HepG2 (cell line): ENCODE data around the gene VIM. TPM values are rescaled to one million over a fixed set of nuclear protein-coding genes. Genes with fewer than 3 reads are reported as not detected.

ENCODE experiments used
- ATAC-seq: fragments of 200-7000 bp; cut with Tn5 transposase; 3 replicates; pipeline ENCODE4 v1.9.1; 2020; ENCODE audit warnings: mild to moderate bottlenecking, moderate library complexity
- BruUV-seq: library from RNA; stranded (reverse); fragments of 400-500 nt; replicated peaks from 2 replicates; lab custom pipeline; 2021; lab: Mats Ljungman, UMichigan
- CTCF ChIA-PET: fragments of 300-600 bp; formaldehyde crosslinking; extraction: SDS; loops from one replicate; lab custom pipeline; 2021; ENCODE audit warnings: low total read pairs, inconsistent platforms, low intra/inter-chr PET ratio; lab: Yijun Ruan, JAX
- POLR2A ChIA-PET: fragments of 350-600 bp; sonication (Branson Sonifier 250); formaldehyde crosslinking; loops from one replicate; lab custom pipeline; 2020; ENCODE audit warnings: antibody characterized with exemption, inconsistent platforms; lab: Yijun Ruan, JAX
- DNase-seq: peaks from one replicate; pipeline ENCODE4 v3.0.0-alpha.2; 2015; ENCODE audit warnings: low spot score
- FAIRE-seq: peaks from 3 replicates; lab custom pipeline; 2011; peaks lifted over from hg19 to GRCh38; lab: Jason Lieb, UNC
- H2AFZ ChIP-seq: one replicate; pipeline ENCODE4 v1.6.1; 2011; ENCODE audit warnings: low read length, inconsistent platforms
- H3K27ac ChIP-seq: fragments of 300-600 bp; 3 replicates; pipeline ENCODE4 v1.8.0; 2011; ENCODE audit warnings: mixed run types, mild to moderate bottlenecking, mixed read lengths, low read length, inconsistent platforms; ENCODE audit not compliant: insufficient read depth; ENCODE audit errors: extremely low read length
- H3K27me3 ChIP-seq, 2 experiments: fragments of 200-600 bp in 1 of 2; 2 replicates in 1 of 2; 3 replicates in 1 of 2; pipeline versions ENCODE4 v1.6.0 to v1.8.0; 2011; ENCODE audit warnings: low read length in 2 of 2, mild to moderate bottlenecking in 2 of 2, moderate library complexity in 2 of 2, inconsistent platforms in 1 of 2; ENCODE audit not compliant: insufficient read depth in 2 of 2, control insufficient read depth in 1 of 2
- H3K36me3 ChIP-seq, 2 experiments: fragments of 200-600 bp in 1 of 2; replicated peaks in 1 of 2; 2 replicates in 1 of 2; 3 replicates in 1 of 2; pipeline versions ENCODE4 v1.5.1 to v1.8.0; 2011; ENCODE audit warnings: low read length in 2 of 2, inconsistent platforms in 1 of 2; ENCODE audit not compliant: insufficient read depth in 2 of 2, control insufficient read depth in 1 of 2
- H3K4me1 ChIP-seq: 2 replicates; pipeline ENCODE4 v1.5.1; 2012; ENCODE audit warnings: low read length, inconsistent platforms; ENCODE audit not compliant: insufficient read depth
- H3K4me2 ChIP-seq: 2 replicates; pipeline ENCODE4 v1.6.0; 2011; ENCODE audit warnings: low read depth, low read length, inconsistent platforms
- H3K4me3 ChIP-seq, 3 experiments: fragments of 200-600 bp in 1 of 3; sonication (generic), shearing (Covaris generic) in 1 of 3; replicated peaks in 1 of 3; 2 replicates each; pipeline ENCODE4 v1.5.1; 2011 to 2016; ENCODE audit warnings: low read length in 3 of 3, inconsistent platforms in 2 of 3, low read depth in 2 of 3, mild to moderate bottlenecking in 2 of 3, control low read depth in 1 of 3, mixed read lengths in 1 of 3; ENCODE audit not compliant: insufficient read depth in 1 of 3
- H3K79me2 ChIP-seq: one replicate; pipeline ENCODE4 v1.6.1; 2011; ENCODE audit warnings: low read length, inconsistent platforms; ENCODE audit not compliant: insufficient read depth
- H3K9ac ChIP-seq: 2 replicates; pipeline ENCODE4 v1.6.0; 2011; ENCODE audit warnings: mild to moderate bottlenecking, low read depth, low read length, inconsistent platforms; ENCODE audit not compliant: insufficient read depth
- H3K9me3 ChIP-seq: 2 replicates; pipeline ENCODE4 v1.5.1; 2012; ENCODE audit warnings: mild to moderate bottlenecking, low read length
- H4K20me1 ChIP-seq: 2 replicates; pipeline ENCODE4 v1.6.0; 2011; ENCODE audit warnings: inconsistent platforms, mild to moderate bottlenecking, low read length, moderate library complexity; ENCODE audit not compliant: insufficient read depth
- CBX5 ChIP-seq: sonication (generic); formaldehyde crosslinking; IDR thresholded peaks from 2 replicates; pipeline ENCODE4 v1.4.0; 2020; ENCODE audit warnings: missing genetic modification reagents, borderline replicate concordance
- JUN ChIP-seq: sonication (generic); formaldehyde crosslinking; IDR thresholded peaks from 2 replicates; pipeline ENCODE4 v1.4.0; 2020; ENCODE audit warnings: mild to moderate bottlenecking, missing genetic modification reagents
- KAT7 ChIP-seq: IDR thresholded peaks from 2 replicates; pipeline ENCODE4 v1.6.1; 2018; ENCODE audit warnings: borderline replicate concordance, missing compliant biosample characterization
- SIN3A ChIP-seq: IDR thresholded peaks from 2 replicates; pipeline ENCODE4 v1.6.1; 2011; ENCODE audit warnings: low read depth, mild to moderate bottlenecking, control low read depth, low read length, borderline replicate concordance
- ZNF343 ChIP-seq: sonication (generic); formaldehyde crosslinking; IDR thresholded peaks from 2 replicates; pipeline ENCODE4 v1.4.0; 2020; ENCODE audit warnings: mild to moderate bottlenecking, missing genetic modification reagents
- ZNF616 ChIP-seq: sonication (generic); formaldehyde crosslinking; IDR thresholded peaks from 2 replicates; pipeline ENCODE4 v1.5.0; 2020; ENCODE audit warnings: low read depth, mild to moderate bottlenecking, missing genetic modification reagents
- ZNF879 ChIP-seq: sonication (generic); formaldehyde crosslinking; IDR thresholded peaks from 2 replicates; pipeline ENCODE4 v1.8.1; 2023; ENCODE audit warnings: missing genetic modification reagents
- WGBS: methylation state at CpG from one replicate; pipeline ENCODE4 v1.1.6; 2017; ENCODE audit warnings: low lambda C conversion rate; 5-methylcytosine and 5-hydroxymethylcytosine counted together
- in situ Hi-C: cut with HindIII; loops from 2 replicates; pipeline ENCODE4 v1.10.0; 2017; ENCODE audit warnings: low pct_unique_long_range_greater_than_20kb; ENCODE audit not compliant: extremely low pct_ligation_motif_present
- intact Hi-C: fragments of 100-400 bp; cut with micrococcal nuclease; formaldehyde crosslinking; loops from one replicate; pipeline ENCODE4 v1.10.0; 2022; ENCODE audit not compliant: unreplicated experiment
- polyA plus RNA-seq, 8 experiments: library from polyadenylated mRNA; depleted of rRNA in 3 of 8; stranded (reverse) in 7 of 8; unstranded in 1 of 8; fragments of >200 nt; fragmentation: Illumina TruSeq in 4 of 8; extraction: Trizol in 4 of 8; gene quantifications; 2 replicates each; pipeline versions ENCODE4 v1.2.1 to v1.2.3, GENCODE V29; 2011 to 2016; ENCODE audit warnings: low read depth in 4 of 8, missing spikeins in 1 of 8, mixed read lengths in 1 of 8; ENCODE audit not compliant: insufficient read depth in 1 of 8
- total RNA-seq, 5 experiments: library from RNA; depleted of rRNA; stranded (reverse); fragments of >200 nt; fragmentation: Illumina TruSeq; extraction: Trizol; gene quantifications; 2 replicates each; pipeline ENCODE4 v1.2.3, GENCODE V29; 2016; ENCODE audit warnings: low read depth in 1 of 5
- TF ChIP-seq, protein P1 (sequence below): sonication (generic); formaldehyde crosslinking; IDR thresholded peaks from 2 replicates; pipeline ENCODE4 v1.4.0; 2020; ENCODE audit warnings: mild to moderate bottlenecking, missing genetic modification reagents
- TF ChIP-seq, protein P2 (sequence below): sonication (generic); formaldehyde crosslinking; IDR thresholded peaks from 2 replicates; pipeline ENCODE4 v1.4.0; 2020; ENCODE audit warnings: missing genetic modification reagents

The VIM gene
- total and polyA plus RNA-seq, 2 of the 13 experiments (the other 11 are each of a cell fraction or from before 2014, with no cell fraction given), result not detected

DNA sequence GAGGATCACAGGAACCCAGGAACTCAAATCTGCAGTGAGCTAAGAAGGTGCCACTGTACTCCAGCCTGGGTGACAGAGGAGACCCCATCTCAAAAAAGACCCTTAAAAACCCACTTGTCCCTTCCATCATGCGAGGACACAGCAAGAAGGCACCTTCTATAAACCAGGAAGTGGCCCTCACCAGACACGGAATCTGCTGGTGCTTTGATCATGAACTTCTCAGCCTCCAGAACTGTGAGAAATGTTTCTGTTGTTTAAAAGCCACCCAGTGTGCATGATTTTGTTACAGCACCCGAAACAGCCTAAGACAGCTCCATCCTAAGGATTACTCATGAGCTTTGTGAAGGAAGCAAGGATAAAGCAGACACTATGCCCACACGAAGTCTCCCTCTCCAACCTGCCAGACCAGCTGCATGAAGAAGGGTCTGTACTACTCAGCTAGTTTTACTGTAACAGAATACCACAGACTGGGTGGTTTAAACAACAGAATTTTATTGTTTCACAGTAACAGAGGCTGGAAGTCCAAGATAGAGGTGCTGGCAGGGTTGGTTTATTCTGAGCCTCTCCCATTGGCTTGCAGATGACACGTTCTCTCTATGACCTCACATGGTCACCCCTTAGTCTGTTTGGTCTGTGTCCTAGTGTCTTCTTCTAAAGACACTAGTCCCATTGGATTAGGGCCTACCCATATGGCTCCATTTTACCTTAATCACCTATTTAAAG is 13.7 kb downstream of the VIM start:
- DNase-seq (no peak), ATAC-seq (no peak), FAIRE-seq (no peak)
- ChIA-PET POLR2A (no interaction called here), CTCF (no interaction called here)
- TF ChIP-seq ZNF616 (CRISPR knock-in tag) (no peak), SIN3A (no peak), ZNF879 (CRISPR knock-in tag) (no peak), CBX5 (CRISPR knock-in tag) (no peak), ZNF343 (CRISPR knock-in tag) (no peak), KAT7 (CRISPR knock-in tag) (no peak), JUN (no peak)
- TF ChIP-seq, protein P1, sequence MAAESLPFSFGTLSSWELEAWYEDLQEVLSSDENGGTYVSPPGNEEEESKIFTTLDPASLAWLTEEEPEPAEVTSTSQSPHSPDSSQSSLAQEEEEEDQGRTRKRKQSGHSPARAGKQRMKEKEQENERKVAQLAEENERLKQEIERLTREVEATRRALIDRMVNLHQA (CRISPR knock-in tag), result no peak
- TF ChIP-seq, protein P2, sequence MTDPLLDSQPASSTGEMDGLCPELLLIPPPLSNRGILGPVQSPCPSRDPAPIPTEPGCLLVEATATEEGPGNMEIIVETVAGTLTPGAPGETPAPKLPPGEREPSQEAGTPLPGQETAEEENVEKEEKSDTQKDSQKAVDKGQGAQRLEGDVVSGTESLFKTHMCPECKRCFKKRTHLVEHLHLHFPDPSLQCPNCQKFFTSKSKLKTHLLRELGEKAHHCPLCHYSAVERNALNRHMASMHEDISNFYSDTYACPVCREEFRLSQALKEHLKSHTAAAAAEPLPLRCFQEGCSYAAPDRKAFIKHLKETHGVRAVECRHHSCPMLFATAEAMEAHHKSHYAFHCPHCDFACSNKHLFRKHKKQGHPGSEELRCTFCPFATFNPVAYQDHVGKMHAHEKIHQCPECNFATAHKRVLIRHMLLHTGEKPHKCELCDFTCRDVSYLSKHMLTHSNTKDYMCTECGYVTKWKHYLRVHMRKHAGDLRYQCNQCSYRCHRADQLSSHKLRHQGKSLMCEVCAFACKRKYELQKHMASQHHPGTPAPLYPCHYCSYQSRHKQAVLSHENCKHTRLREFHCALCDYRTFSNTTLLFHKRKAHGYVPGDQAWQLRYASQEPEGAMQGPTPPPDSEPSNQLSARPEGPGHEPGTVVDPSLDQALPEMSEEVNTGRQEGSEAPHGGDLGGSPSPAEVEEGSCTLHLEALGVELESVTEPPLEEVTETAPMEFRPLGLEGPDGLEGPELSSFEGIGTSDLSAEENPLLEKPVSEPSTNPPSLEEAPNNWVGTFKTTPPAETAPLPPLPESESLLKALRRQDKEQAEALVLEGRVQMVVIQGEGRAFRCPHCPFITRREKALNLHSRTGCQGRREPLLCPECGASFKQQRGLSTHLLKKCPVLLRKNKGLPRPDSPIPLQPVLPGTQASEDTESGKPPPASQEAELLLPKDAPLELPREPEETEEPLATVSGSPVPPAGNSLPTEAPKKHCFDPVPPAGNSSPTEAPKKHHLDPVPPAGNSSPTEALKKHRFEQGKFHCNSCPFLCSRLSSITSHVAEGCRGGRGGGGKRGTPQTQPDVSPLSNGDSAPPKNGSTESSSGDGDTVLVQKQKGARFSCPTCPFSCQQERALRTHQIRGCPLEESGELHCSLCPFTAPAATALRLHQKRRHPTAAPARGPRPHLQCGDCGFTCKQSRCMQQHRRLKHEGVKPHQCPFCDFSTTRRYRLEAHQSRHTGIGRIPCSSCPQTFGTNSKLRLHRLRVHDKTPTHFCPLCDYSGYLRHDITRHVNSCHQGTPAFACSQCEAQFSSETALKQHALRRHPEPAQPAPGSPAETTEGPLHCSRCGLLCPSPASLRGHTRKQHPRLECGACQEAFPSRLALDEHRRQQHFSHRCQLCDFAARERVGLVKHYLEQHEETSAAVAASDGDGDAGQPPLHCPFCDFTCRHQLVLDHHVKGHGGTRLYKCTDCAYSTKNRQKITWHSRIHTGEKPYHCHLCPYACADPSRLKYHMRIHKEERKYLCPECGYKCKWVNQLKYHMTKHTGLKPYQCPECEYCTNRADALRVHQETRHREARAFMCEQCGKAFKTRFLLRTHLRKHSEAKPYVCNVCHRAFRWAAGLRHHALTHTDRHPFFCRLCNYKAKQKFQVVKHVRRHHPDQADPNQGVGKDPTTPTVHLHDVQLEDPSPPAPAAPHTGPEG (CRISPR knock-in tag), result no peak
- Histone ChIP-seq H4K20me1 (no peaks in the 10 kb centered on the region), H3K4me3 (no peak overlapping the region), H3K9ac (no peak overlapping the region), H2AFZ (no peak overlapping the region), H3K27me3 (no peaks in the 10 kb centered on the region), H3K79me2 (no peaks in the 10 kb centered on the region), H3K4me1 (no peaks in the 10 kb centered on the region), H3K27ac (no peak overlapping the region), H3K36me3 (no peaks in the 10 kb centered on the region), H3K9me3 (no peaks in the 10 kb centered on the region; the same call in 1 of the 2 replicates), H3K4me2 (no peak overlapping the region)
- BruUV-seq, result no TSS peak
- intact Hi-C loops, result no loop called here
- in situ Hi-C loops, result loop anchor here (25.0 kb wide), 1 partner anchor 1379 kb away; the partner anchor contains the start of gene MINDY3
- 21% methylated on average over 3 of the region's 5 CpGs for WGBS
